Measurements from ENCODE around the gene JAML. TPM values are rescaled to one million over a fixed set of nuclear protein-coding genes. Genes with fewer than 3 reads are reported as not detected.

The JAML gene
- total and polyA plus RNA-seq, 9 of the 15 experiments (the other 6 are each of a cell fraction or from before 2014, with no cell fraction given), result 0.05 to 0.32 (median 0.22) TPM; not detected in 4

DNA sequence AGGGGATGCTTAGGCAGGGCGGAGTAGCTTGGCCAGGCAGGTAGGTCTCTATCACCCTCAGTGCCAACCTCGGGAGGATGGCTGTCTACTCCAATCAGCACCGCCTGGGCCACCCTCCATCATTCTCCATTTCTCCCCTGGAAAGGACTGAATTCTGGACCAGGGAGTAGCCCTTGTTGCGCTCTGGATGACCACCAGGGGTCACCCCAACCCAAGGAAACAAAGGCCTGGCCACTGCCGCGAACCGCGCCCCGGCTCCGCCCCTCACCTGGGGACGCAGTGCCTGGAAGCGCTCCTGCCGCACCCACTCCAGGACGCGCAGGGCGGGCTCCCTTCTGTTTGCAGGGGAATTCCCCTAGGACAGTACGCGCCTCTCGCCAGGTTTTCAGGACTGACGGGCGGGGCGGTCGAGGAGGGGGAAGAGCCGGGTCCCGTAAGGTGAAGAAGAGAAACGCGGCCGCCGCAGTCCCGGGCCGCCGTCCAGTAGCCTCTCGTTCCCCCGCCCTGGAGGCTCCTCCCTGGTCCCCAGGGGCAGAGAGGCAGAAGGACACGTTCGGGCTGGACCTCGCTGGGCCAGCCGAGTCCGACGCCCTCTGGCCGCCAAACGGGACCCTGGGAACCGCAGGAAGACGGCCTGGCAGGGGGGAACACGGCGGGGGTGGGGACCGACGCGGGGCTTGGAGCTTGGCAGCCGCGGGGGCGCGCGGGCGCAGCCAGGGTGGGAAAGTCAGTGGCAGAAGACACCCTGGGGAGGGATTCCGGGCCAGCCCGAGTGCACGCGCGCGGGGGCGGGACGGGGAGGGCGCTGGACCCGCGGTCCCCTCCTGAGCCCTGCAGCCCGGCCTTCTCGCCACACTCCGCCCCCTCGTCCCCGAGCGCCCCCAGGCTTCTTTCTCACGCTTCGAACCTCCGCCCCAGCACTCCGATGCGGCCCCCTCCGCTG, 79.3 kb downstream of the JAML start (continued):
- TF ChIP-seq, protein P1, sequence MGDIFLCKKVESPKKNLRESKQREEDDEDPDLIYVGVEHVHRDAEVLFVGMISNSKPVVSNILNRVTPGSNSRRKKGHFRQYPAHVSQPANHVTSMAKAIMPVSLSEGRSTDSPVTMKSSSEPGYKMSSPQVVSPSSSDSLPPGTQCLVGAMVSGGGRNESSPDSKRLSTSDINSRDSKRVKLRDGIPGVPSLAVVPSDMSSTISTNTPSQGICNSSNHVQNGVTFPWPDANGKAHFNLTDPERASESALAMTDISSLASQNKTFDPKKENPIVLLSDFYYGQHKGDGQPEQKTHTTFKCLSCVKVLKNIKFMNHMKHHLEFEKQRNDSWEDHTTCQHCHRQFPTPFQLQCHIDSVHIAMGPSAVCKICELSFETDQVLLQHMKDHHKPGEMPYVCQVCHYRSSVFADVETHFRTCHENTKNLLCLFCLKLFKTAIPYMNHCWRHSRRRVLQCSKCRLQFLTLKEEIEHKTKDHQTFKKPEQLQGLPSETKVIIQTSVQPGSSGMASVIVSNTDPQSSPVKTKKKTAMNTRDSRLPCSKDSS (IDR thresholded peaks at IDR 0.05; ENCODE audit: low read depth, partially characterized antibody), result no peak
- TF ChIP-seq, protein P2, sequence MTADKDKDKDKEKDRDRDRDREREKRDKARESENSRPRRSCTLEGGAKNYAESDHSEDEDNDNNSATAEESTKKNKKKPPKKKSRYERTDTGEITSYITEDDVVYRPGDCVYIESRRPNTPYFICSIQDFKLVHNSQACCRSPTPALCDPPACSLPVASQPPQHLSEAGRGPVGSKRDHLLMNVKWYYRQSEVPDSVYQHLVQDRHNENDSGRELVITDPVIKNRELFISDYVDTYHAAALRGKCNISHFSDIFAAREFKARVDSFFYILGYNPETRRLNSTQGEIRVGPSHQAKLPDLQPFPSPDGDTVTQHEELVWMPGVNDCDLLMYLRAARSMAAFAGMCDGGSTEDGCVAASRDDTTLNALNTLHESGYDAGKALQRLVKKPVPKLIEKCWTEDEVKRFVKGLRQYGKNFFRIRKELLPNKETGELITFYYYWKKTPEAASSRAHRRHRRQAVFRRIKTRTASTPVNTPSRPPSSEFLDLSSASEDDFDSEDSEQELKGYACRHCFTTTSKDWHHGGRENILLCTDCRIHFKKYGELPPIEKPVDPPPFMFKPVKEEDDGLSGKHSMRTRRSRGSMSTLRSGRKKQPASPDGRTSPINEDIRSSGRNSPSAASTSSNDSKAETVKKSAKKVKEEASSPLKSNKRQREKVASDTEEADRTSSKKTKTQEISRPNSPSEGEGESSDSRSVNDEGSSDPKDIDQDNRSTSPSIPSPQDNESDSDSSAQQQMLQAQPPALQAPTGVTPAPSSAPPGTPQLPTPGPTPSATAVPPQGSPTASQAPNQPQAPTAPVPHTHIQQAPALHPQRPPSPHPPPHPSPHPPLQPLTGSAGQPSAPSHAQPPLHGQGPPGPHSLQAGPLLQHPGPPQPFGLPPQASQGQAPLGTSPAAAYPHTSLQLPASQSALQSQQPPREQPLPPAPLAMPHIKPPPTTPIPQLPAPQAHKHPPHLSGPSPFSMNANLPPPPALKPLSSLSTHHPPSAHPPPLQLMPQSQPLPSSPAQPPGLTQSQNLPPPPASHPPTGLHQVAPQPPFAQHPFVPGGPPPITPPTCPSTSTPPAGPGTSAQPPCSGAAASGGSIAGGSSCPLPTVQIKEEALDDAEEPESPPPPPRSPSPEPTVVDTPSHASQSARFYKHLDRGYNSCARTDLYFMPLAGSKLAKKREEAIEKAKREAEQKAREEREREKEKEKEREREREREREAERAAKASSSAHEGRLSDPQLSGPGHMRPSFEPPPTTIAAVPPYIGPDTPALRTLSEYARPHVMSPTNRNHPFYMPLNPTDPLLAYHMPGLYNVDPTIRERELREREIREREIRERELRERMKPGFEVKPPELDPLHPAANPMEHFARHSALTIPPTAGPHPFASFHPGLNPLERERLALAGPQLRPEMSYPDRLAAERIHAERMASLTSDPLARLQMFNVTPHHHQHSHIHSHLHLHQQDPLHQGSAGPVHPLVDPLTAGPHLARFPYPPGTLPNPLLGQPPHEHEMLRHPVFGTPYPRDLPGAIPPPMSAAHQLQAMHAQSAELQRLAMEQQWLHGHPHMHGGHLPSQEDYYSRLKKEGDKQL (CRISPR knock-in tag; IDR thresholded peaks at IDR 0.05; ENCODE audit: borderline replicate concordance), result no peak
- no peak for TF ChIP-seq RBM22 (IDR thresholded peaks at IDR 0.05; ENCODE audit: low read depth, low read length, poor library complexity, severe bottlenecking)
- TF ChIP-seq JUN (IDR thresholded peaks at IDR 0.05; ENCODE audit: borderline replicate concordance, low read depth, low read length), result no peak
- 0 out of 2 replicates have a peak, but pooled peaks have one; percentile 53 for TF ChIP-seq JUN (CRISPR knock-in tag; IDR thresholded peaks at IDR 0.05; ENCODE audit: borderline replicate concordance)
- no peak for TF ChIP-seq NCOA4 (IDR thresholded peaks at IDR 0.05; ENCODE audit: partially characterized antibody)
- TF ChIP-seq RBBP5 (IDR thresholded peaks at IDR 0.05; ENCODE audit: borderline replicate concordance, insufficient read depth, low read length, poor library complexity, severe bottlenecking), result no peak
- no peak for TF ChIP-seq HNRNPUL1 (IDR thresholded peaks at IDR 0.05; ENCODE audit: low read length)
- TF ChIP-seq HDAC2 (IDR thresholded peaks at IDR 0.05), result peak; percentile 55; the same call in 1 of the 2 replicates
- no peak for TF ChIP-seq ZFP30 (CRISPR knock-in tag; IDR thresholded peaks at IDR 0.05; ENCODE audit: borderline replicate concordance)
- no peak for TF ChIP-seq ZBTB1 (CRISPR knock-in tag; IDR thresholded peaks at IDR 0.05; ENCODE audit: borderline replicate concordance, low read depth)
- TF ChIP-seq LARP7 (IDR thresholded peaks at IDR 0.05), result no peak
- no peak for TF ChIP-seq TCF7L2 (IDR thresholded peaks at IDR 0.05; ENCODE audit: low read depth, low read length)
- no peak for TF ChIP-seq ILK (tag; IDR thresholded peaks at IDR 0.05; ENCODE audit: borderline replicate concordance, low read depth)
- no peak for TF ChIP-seq KDM5B (IDR thresholded peaks at IDR 0.05; ENCODE audit: insufficient replicate concordance, low read depth, low read length)
- TF ChIP-seq RUNX1 (IDR thresholded peaks at IDR 0.05; ENCODE audit: low read depth), result no peak
- no peak; the same call in 1 of the 2 replicates for TF ChIP-seq EGR1 (conservative IDR thresholded peaks at IDR 0.05)
- TF ChIP-seq, protein P3, sequence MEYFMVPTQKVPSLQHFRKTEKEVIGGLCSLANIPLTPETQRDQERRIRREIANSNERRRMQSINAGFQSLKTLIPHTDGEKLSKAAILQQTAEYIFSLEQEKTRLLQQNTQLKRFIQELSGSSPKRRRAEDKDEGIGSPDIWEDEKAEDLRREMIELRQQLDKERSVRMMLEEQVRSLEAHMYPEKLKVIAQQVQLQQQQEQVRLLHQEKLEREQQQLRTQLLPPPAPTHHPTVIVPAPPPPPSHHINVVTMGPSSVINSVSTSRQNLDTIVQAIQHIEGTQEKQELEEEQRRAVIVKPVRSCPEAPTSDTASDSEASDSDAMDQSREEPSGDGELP (CRISPR knock-in tag; IDR thresholded peaks at IDR 0.05; ENCODE audit: borderline replicate concordance), result peak; percentile 66; the same call in 1 of the 2 replicates
